Activated CD4-positive, CD25-positive, alpha-beta regulatory T cell (primary cell): ENCODE measurements around the gene KCNE4.
"Not testable (repeated sequence)": the region's sequence is repeated elsewhere in the genome, so short reads cannot be mapped to it uniquely, and the experiment has no call there.

ENCODE experiments used
- DNase-seq, 4 experiments: peaks; one replicate each; lab custom pipeline; 2025; lab: John Stamatoyannopoulos, UW

The KCNE4 gene

GRCh38 chr2:223057569-223057968 lies 5.6 kb downstream of the KCNE4 start:
- no peak for DNase-seq

- no peak for DNase-seq
These were observed 7.1 kb downstream of the KCNE4 start for GRCh38 chr2:223058952-223059716.

- DNase-seq, result no peak
These were observed 8.3 kb downstream of the KCNE4 start for GRCh38 chr2:223060201-223060825.

GRCh38 chr2:223062396-223062795 lies 10.4 kb downstream of the KCNE4 start:
- DNase-seq, result no peak

DNA sequence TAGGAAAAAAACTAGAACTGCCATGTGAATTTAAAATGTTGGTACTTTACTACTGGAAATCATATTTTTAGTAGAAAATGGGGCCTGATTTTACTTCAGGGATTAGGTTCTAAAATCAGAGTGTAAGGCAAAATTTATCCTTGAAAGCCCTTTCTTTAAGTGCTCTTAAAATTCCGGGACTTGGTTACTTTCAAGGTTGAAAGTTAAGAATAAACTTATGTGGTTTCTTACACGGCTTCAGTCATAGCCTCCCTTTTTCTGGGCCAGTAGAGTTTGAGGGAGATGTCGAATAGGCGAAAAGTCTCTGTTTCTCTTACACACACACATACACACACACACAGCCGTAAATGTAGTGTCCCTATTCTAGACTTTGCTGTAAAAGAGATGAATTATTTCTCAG lies 13.1 kb downstream of the KCNE4 start:
- no peak for DNase-seq

DNA sequence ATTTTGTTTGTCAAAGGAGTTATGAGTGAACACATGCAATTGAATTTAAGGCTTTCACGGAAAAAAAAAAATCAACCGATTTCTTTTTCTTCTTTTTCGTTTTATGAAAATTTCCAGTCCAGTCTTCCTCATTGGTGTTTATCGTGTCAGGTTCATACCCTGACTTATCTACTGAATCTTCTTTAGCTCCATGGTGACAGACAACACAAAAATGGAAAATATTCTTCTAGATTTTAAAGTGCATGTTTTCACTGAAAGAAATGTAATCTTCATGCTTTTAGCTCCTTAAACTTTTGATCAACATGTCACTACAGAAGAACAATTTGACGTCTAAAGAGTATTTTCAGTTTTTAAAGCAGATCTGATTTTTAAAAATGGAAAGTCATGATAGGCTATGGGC lies 14.7 kb downstream of the KCNE4 start:
- no peak for DNase-seq

- no peak for DNase-seq
These were observed 16.1 kb downstream of the KCNE4 start for GRCh38 chr2:223068071-223068470.

- no peak for DNase-seq
These were observed 17.5 kb downstream of the KCNE4 start for GRCh38 chr2:223069465-223069864.

DNA sequence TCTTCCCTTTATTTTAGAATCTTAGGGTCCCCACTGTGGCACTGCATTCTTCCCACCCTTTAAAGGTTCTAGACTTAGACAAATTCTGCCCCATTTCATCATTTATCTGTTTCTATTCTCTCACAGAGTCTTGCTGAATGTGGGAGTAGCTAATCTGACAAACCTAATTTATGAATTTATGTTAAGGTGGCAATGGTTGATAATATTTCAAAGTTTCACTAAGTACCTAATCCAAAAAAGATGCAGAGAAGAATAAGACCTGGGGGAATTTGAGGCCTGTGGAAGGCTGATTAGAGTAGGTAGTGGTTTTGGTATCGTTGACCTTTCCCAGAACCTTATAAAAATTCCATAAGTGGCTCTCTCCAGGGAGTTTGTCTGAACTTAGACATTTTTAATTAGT lies 18.0 kb downstream of the KCNE4 start:
- no peak for DNase-seq

DNA sequence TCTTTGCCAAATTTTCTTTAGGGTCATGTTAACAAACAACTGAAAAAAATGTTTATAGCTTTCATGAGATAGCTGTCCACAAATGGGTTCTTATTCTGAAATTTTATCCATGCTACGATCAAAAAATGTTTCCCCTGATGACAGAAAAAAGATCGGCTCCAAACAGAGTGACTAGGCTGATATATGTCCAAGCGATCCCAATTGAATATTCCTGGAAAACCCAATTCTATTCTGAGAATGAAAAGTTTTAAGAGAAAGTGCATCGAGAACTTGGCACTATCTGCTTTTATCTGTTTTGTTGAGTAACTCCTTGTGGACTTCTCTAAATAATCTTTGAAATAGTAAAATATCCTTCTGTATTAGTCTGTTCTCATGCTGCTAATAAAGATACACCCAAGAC lies 19.1 kb downstream of the KCNE4 start:
- no peak for DNase-seq

GRCh38 chr2:223072826-223073225 lies 20.8 kb downstream of the KCNE4 start:
- DNase-seq, result no peak

DNA sequence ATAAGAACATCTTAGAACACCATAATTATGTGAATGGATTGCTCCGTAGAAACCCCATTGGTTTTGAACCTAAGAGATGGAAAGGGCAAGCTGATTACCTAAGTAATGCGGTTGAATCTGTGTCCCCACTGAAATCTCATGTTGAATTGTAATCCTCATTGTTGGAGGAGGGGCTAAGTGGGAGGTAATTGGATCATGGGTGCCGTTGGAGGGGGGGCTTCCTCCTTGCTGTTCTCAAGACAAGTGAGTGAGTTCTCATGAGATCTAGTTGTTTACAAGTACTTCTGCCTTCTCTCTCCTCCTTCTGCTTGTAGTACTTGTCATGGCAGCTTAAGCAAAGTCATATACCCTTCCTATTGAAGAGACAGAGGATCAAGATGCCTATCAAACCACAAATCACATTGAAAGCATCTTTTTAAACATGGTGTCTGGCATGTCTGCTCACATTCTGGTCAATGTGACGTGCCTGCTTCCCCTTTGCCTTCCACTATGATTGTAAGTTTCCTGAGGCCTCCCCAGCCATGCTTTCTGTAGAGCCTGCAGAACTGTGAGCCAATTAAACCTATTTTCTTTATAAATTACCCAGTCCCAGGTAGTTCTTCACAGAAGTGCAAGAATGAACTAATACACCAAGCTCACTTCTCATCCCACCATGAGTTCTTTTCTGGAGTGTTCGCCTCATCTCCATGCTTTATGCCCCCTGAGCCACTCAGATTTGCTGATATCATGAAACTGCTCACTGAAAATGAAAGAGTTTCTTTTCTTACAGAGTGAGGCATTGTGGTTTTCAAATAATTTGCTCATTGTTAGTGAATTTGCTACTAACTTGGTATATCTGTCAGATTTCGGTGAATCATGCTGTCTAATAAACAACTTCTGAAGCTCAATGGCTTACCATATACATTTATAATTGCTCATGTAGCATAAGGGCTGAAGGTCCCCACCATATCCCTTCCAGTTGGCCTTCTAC lies 23.6 kb downstream of the KCNE4 start:
- DNase-seq, result no peak

- DNase-seq, result no peak
These were observed 24.6 kb downstream of the KCNE4 start for GRCh38 chr2:223076573-223076972.

GRCh38 chr2:223078482-223078881 lies 26.5 kb downstream of the KCNE4 start:
- DNase-seq, result no peak

DNA sequence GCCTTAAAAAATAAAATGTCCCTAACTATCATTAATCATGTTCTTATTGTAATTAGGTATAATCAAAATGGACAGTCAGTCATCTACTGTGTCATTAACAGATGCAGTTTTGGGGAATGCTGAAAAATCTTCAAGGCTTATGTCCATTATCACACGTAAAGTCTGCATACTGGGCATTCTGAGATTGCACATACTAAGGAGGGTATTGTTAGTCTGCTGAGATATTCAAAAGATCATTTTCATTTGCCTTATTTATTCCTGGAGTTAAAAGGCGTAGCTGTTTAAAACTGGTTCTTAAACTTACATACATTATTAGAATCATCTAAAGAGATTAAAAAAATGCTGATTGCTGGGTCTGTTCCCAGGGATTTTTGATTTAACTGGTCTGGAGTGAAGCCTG lies 27.4 kb downstream of the KCNE4 start:
- no peak for DNase-seq

- no peak for DNase-seq
These were observed 27.9 kb downstream of the KCNE4 start for GRCh38 chr2:223079925-223080324.

DNA sequence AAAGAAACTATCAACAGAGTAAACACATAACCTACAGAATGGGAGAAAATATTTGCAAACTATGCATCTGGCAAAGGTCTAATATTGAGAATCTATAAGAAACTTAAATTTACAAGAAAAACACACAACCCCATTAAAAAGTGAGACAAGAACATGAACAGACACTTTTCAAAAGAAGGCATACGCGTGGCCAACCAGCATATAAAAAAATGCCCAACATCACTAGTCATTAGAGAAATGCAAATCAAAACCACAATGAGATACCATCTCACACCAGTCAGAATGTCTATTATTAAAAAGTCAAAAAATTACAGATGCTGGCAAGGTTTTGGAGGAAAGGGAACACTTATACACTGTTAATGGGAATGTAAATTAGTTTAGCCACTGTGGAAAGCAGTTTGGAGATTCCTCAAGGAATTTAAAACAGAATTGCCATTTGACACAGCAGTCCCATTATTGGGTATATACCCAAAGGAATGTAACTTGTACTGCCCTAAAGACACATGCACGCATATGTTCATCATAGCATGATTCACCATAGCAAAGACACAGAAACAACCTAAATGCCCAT lies 28.9 kb downstream of the KCNE4 start:
- not testable (repeated sequence) for DNase-seq

GRCh38 chr2:223081789-223082188 lies 29.8 kb downstream of the KCNE4 start:
- no peak for DNase-seq

DNA sequence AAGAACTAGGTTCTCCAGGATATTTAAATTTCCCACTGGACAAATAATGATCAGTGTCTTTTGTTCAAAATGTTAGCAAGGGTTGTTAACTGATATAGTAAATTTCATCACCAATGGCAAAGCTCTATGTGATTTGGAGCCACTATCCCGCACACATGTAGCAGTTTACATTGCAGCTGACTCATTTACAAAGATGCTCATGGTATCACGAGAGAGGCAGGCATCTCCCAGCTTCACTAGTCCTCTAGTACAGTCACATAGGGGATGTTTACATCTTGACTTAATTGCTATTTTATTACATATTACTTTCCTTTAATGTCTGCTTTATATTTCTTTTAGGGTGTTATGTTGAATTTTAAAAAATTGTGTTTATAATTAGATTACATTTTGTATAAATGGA lies 30.7 kb downstream of the KCNE4 start:
- DNase-seq, result no peak

DNA sequence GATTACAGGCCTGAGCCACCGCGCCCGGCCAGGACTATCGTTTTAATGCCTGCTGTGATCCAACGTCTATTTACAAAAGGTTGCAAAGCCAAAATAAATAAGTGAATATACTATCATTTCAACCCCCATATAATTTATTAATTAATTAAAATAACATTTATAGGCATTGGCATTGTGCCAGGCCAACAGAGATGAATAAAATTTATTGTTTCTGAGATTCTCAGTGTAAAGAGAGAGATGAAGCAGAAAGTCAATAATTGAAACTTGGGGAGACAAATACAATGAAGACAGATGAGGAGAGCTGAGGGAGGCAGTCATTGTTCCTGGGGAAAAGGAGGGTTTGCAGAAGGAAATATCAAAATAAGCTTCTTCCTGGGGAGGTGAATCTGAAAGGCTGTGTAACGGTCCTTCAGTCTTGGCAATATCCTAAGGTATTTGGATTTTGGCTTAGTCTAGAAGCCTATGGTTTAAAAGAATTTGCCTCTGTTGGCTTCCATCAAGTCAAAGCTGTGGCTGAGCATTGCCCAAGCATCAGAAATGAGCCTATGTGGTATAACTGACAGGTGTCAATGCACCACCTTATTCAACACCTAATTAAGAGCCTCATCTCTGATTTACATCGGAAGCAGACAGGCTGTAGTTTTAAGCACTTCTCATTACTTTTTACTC lies 31.5 kb downstream of the KCNE4 start:
- DNase-seq, result no peak

DNA sequence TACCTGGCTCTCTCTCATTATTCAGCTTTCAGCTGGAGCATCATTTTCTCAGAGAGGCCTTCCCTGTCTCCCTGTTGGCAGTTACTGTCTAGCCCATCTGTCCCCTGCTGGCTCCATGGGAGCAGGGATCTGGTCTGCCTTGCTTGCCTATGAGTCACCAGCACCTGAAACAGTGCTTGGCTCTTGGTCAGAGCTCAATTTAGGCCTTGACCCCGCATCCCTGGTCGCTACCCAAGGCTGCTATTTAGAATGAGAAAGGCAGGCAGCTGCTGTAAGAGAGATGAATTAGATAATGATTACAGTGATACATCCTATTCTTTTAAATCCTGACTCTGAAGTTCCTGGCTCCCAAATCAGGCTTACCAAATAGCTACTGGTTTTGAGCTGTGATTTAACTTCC lies 32.9 kb downstream of the KCNE4 start:
- DNase-seq, result no peak
